HFFc6 (cell line): ENCODE measurements around the gene TGFBRAP1. TPM values are rescaled to one million over a fixed set of nuclear protein-coding genes. Genes with fewer than 3 reads are reported as not detected.

Experiments used
- DNase-seq: peaks from one replicate; pipeline ENCODE4 v3.0.0-alpha.2; 2018
- H3K27ac Mint-ChIP-seq: 2 replicates; pipeline ENCODE4 v1.8.0; 2020; ENCODE audit warnings: mild to moderate bottlenecking, mixed read lengths
- H3K27me3 Mint-ChIP-seq: 2 replicates; pipeline ENCODE4 v1.8.0; 2021; ENCODE audit warnings: mild to moderate bottlenecking, moderate library complexity, mixed read lengths; ENCODE audit not compliant: insufficient read depth
- H3K36me3 Mint-ChIP-seq: 2 replicates; pipeline ENCODE4 v1.8.0; 2021; ENCODE audit warnings: low read depth, mixed read lengths
- H3K4me1 Mint-ChIP-seq: 2 replicates; pipeline ENCODE4 v1.8.0; 2020; ENCODE audit warnings: low read depth, mixed read lengths
- H3K4me3 Mint-ChIP-seq: 2 replicates; pipeline ENCODE4 v1.8.0; 2020; ENCODE audit warnings: mild to moderate bottlenecking, moderate library complexity, mixed read lengths
- H3K9me3 Mint-ChIP-seq: 2 replicates; pipeline ENCODE4 v1.8.0; 2020; ENCODE audit warnings: mild to moderate bottlenecking, mixed read lengths
- total RNA-seq, 6 experiments: library from RNA; stranded (reverse); fragmentation: NEBNext Ultra II Directional; extraction: Animal tissue kit (Norgen Biotek cat#: 25700); gene quantifications; 2 replicates in 1 of 6; 3 replicates in 5 of 6; pipeline ENCODE4 v1.2.3, GENCODE V29; 2021
- TF ChIP-seq, protein P1 (sequence below): fragments of 200-600 bp; sonication (generic); IDR thresholded peaks from 2 replicates; pipeline ENCODE4 v1.5.0; 2021; ENCODE audit warnings: antibody characterized with exemption, mild to moderate bottlenecking

Gene TGFBRAP1
- total RNA-seq, 6 experiments from 2014 or later = 18.9 to 22.5 (median 19.8) TPM

GRCh38 chr2:105258835-105259350 is 70.6 kb downstream of the TGFBRAP1 start:
- Mint-ChIP-seq H3K4me1 (peaks cover 68% of the 10 kb centered on the region), H3K27me3 (peaks cover 10% of the 10 kb centered on the region), H3K36me3 (peaks cover 16% of the 10 kb centered on the region), H3K4me3 (no peak overlapping the region), H3K9me3 (no peaks in the 10 kb centered on the region), H3K27ac (peak overlapping the region; percentile 68)
- TF ChIP-seq, protein P1, sequence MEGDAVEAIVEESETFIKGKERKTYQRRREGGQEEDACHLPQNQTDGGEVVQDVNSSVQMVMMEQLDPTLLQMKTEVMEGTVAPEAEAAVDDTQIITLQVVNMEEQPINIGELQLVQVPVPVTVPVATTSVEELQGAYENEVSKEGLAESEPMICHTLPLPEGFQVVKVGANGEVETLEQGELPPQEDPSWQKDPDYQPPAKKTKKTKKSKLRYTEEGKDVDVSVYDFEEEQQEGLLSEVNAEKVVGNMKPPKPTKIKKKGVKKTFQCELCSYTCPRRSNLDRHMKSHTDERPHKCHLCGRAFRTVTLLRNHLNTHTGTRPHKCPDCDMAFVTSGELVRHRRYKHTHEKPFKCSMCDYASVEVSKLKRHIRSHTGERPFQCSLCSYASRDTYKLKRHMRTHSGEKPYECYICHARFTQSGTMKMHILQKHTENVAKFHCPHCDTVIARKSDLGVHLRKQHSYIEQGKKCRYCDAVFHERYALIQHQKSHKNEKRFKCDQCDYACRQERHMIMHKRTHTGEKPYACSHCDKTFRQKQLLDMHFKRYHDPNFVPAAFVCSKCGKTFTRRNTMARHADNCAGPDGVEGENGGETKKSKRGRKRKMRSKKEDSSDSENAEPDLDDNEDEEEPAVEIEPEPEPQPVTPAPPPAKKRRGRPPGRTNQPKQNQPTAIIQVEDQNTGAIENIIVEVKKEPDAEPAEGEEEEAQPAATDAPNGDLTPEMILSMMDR = no peak
- DNase-seq = no peak

DNA sequence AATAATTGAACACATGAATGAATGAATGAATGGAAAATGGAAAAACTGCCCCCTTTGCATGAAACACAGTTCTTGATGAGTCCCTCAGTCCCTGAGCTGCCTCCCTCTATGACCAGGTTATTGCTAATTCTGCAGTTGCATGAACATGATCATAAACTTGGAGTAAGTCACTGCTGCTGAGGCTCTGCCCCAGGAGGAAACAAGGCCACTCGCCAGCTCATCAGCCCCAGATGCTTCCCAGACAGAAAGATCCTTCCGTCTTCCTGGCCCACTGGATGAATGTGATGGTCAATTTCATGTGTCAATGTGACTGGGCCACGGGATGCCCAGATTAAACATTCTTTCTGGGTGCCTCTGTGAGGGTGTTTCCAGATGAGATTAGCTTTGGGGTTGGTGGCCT is 71.6 kb downstream of the TGFBRAP1 start:
- H3K27me3 Mint-ChIP-seq = peaks cover 10% of the 10 kb centered on the region
- no peaks in the 10 kb centered on the region for H3K9me3 Mint-ChIP-seq
- peak; percentile 60 for DNase-seq
- H3K27ac Mint-ChIP-seq = peak overlapping the region; percentile 68
- peaks cover 63% of the 10 kb centered on the region for H3K4me1 Mint-ChIP-seq
- TF ChIP-seq, protein P1 = no peak
- peaks cover 15% of the 10 kb centered on the region for H3K36me3 Mint-ChIP-seq
- H3K4me3 Mint-ChIP-seq = no peak overlapping the region

DNA sequence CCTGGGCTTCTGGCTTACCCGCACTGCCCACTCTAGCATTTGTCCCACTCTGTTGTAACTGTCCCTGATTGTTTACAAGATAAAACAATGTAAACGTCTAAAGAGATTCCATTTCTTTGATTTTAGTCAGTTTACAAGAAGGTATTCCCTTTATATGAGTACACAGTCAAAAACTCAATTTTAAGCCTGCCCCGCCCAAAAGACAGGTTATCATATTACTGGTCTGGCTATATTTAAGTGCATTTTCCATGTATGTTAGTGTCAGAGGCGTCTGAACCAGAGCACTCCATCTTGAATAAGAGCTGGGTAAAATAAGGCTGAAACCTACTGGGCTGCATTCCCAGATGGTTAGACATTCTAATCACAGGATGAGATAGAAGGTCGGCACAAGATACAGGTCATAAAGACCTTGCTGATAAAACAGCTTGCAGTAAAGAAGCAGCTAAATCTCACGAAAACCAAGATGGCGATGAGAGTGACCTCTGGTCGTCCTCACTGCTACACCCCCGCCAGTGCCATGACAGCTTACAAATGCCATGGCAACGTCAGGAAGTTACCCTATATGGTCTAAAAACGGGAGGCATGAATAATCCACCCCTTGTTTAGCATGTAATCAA is 73.0 kb downstream of the TGFBRAP1 start:
- TF ChIP-seq, protein P1 = no peak
- Mint-ChIP-seq H3K36me3 (peaks cover 5% of the 10 kb centered on the region; the same call in 1 of the 2 replicates), H3K4me1 (peaks cover 48% of the 10 kb centered on the region), H3K27ac (no peak overlapping the region), H3K4me3 (no peak overlapping the region), H3K9me3 (no peaks in the 10 kb centered on the region), H3K27me3 (peaks cover 13% of the 10 kb centered on the region)
- no peak for DNase-seq

DNA sequence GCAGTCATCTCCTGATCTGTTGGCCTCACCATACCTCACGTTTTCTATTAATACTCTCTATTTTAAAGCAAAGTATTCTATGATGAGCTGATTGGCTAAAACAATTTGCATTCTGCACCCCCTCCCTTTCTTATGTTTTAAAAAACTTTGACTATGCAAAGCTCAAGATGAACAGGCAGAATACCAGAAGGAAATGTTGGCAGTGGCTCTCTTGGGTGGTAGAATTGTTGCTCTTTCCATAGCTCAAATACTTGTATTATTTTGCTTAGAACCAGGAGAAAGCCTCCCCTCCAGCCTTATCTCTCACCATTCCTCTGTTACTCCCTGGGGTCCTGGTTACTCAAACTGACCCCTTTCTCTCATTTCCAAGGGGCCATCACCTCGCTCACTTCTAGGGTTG is 73.6 kb downstream of the TGFBRAP1 start:
- no peak for DNase-seq
- TF ChIP-seq, protein P1 = no peak
- Mint-ChIP-seq H3K9me3 (no peaks in the 10 kb centered on the region), H3K4me1 (peaks cover 43% of the 10 kb centered on the region), H3K4me3 (no peak overlapping the region), H3K27ac (no peak overlapping the region), H3K27me3 (peaks cover 9% of the 10 kb centered on the region; the same call in 1 of the 2 replicates), H3K36me3 (0 out of 2 replicates have a peak, but pooled peaks cover under 1% of the 10 kb centered on the region)

GRCh38 chr2:105254531-105255210 is 74.9 kb downstream of the TGFBRAP1 start:
- peaks cover 13% of the 10 kb centered on the region for H3K27me3 Mint-ChIP-seq
- TF ChIP-seq, protein P1 = no peak
- H3K4me1 Mint-ChIP-seq = peaks cover 33% of the 10 kb centered on the region
- H3K27ac Mint-ChIP-seq = no peak overlapping the region
- no peaks in the 10 kb centered on the region for H3K9me3 Mint-ChIP-seq
- H3K36me3 Mint-ChIP-seq = no peaks in the 10 kb centered on the region
- DNase-seq = no peak
- no peak overlapping the region for H3K4me3 Mint-ChIP-seq
